Measurements from ENCODE around the gene RFPL1. TPM values are rescaled to one million over a fixed set of nuclear protein-coding genes. Genes with fewer than 3 reads are reported as not detected.

The RFPL1 gene
- total RNA-seq, 1 donor from 2014 or later = not detected

GRCh38 chr22:29442976-29443375 is 4.6 kb downstream of the RFPL1 start:
- intact Hi-C loops (cut with micrococcal nuclease) = no loop called here

GRCh38 chr22:29443452-29443851 is 5.1 kb downstream of the RFPL1 start:
- intact Hi-C loops (cut with micrococcal nuclease) = no loop called here

- intact Hi-C loops (cut with micrococcal nuclease) = no loop called here
Observed at GRCh38 chr22:29443861-29444792, 5.7 kb downstream of the RFPL1 start.

- intact Hi-C loops (cut with micrococcal nuclease) = no loop called here
Observed at GRCh38 chr22:29445508-29445907, 7.1 kb downstream of the RFPL1 start.

- intact Hi-C loops (cut with micrococcal nuclease) = no loop called here
Observed at GRCh38 chr22:29447906-29448305, 9.5 kb downstream of the RFPL1 start.

GRCh38 chr22:29449296-29449875 is 11.0 kb downstream of the RFPL1 start:
- intact Hi-C loops (cut with micrococcal nuclease) = no loop called here

GRCh38 chr22:29450222-29450621 is 11.8 kb downstream of the RFPL1 start:
- intact Hi-C loops (cut with micrococcal nuclease) = no loop called here

GRCh38 chr22:29451863-29452262 is 13.5 kb downstream of the RFPL1 start:
- intact Hi-C loops (cut with micrococcal nuclease) = no loop called here

GRCh38 chr22:29454276-29454675 is 15.9 kb downstream of the RFPL1 start:
- intact Hi-C loops (cut with micrococcal nuclease) = no loop called here

GRCh38 chr22:29456211-29456671 is 17.9 kb downstream of the RFPL1 start:
- intact Hi-C loops (cut with micrococcal nuclease) = no loop called here

- intact Hi-C loops (cut with micrococcal nuclease) = no loop called here
Observed at GRCh38 chr22:29457730-29458129, 19.3 kb downstream of the RFPL1 start.

GRCh38 chr22:29458551-29458950 is 20.2 kb downstream of the RFPL1 start:
- intact Hi-C loops (cut with micrococcal nuclease) = no loop called here

- intact Hi-C loops (cut with micrococcal nuclease) = no loop called here
Observed at GRCh38 chr22:29459773-29460172, 21.4 kb downstream of the RFPL1 start.

GRCh38 chr22:29461263-29461662 is 22.9 kb downstream of the RFPL1 start:
- intact Hi-C loops (cut with micrococcal nuclease) = no loop called here

GRCh38 chr22:29463629-29464028 is 25.2 kb downstream of the RFPL1 start:
- intact Hi-C loops (cut with micrococcal nuclease) = no loop called here

GRCh38 chr22:29464581-29464980 is 26.2 kb downstream of the RFPL1 start:
- intact Hi-C loops (cut with micrococcal nuclease) = no loop called here

- intact Hi-C loops (cut with micrococcal nuclease) = loop anchor here (1.0 to 5.0 kb wide), 4 partner anchors 55 to 798 kb away; partner anchors contain the start of genes NIPSNAP1 and OSM
Observed at GRCh38 chr22:29469755-29470154, 31.4 kb downstream of the RFPL1 start.

- intact Hi-C loops (cut with micrococcal nuclease) = loop anchor here (1.0 to 5.0 kb wide), 4 partner anchors 54 to 797 kb away; partner anchors contain the start of genes NIPSNAP1 and OSM
Observed at GRCh38 chr22:29470159-29470855, 31.9 kb downstream of the RFPL1 start.

GRCh38 chr22:29473001-29473400 is 34.6 kb downstream of the RFPL1 start:
- intact Hi-C loops (cut with micrococcal nuclease) = loop anchor here (5.0 kb wide), 1 partner anchor 794 kb away; the partner anchor contains the start of gene OSM

GRCh38 chr22:29475550-29475949 is 37.2 kb downstream of the RFPL1 start:
- intact Hi-C loops (cut with micrococcal nuclease) = no loop called here

GRCh38 chr22:29476116-29476515 is 37.7 kb downstream of the RFPL1 start:
- intact Hi-C loops (cut with micrococcal nuclease) = no loop called here

All from T-helper 1 cell treated with Interleukin-12 subunit alpha and Interleukin-12 subunit beta and Interleukin-4 antibody, amounts not matched to agents 30 ng/mL and 1 ng/mL, for 36 hours (primary cell).